SK-N-SH (cell line): ENCODE measurements around the gene CHGA. TPM values are rescaled to one million over a fixed set of nuclear protein-coding genes. Genes with fewer than 3 reads are reported as not detected.

Experiments used
- CTCF ChIA-PET: fragments of 300-600, 350-600 bp; formaldehyde crosslinking; extraction: SDS; loops from one replicate; lab custom pipeline; 2021; lab: Yijun Ruan, JAX
- POLR2A ChIA-PET: fragments of 350-600 bp; sonication (Branson Sonifier 250); formaldehyde crosslinking; extraction: SDS; loops from one replicate; lab custom pipeline; 2020; ENCODE audit warnings: antibody characterized with exemption, inconsistent platforms; lab: Yijun Ruan, JAX
- DNase-seq: peaks from one replicate; pipeline ENCODE4 v3.0.0; 2012
- H2AFZ ChIP-seq: fragments of 200-600 bp; sonication (generic); 2 replicates; pipeline ENCODE4 v1.8.1; 2016; ENCODE audit warnings: antibody characterized with exemption, mild to moderate bottlenecking, low read depth
- H3F3A ChIP-seq: fragments of 200-600 bp; sonication (generic); replicated peaks from 2 replicates; pipeline ENCODE3; 2016; ENCODE audit warnings: antibody characterized with exemption, mild to moderate bottlenecking; ENCODE audit not compliant: insufficient read depth
- H3K27ac ChIP-seq, 2 experiments: fragments of 200-500 bp in 1 of 2; fragments of 200-600 bp in 1 of 2; sonication (Bioruptor generic) in 1 of 2; sonication (generic), shearing (Covaris generic) in 1 of 2; 2 replicates each; pipeline versions ENCODE4 v1.5.1 to v1.6.1; 2014 to 2016; ENCODE audit warnings: low read depth in 2 of 2, inconsistent platforms in 1 of 2, low read length in 1 of 2, mild to moderate bottlenecking in 1 of 2, mixed read lengths in 1 of 2
- H3K27me3 ChIP-seq: fragments of 200-600 bp; sonication (generic), shearing (Covaris generic); 2 replicates; pipeline ENCODE4 v1.6.1; 2016; ENCODE audit warnings: mixed run types; ENCODE audit not compliant: insufficient read depth
- H3K36me3 ChIP-seq, 2 experiments: fragments of 200-500 bp in 1 of 2; fragments of 200-600 bp in 1 of 2; sonication (Bioruptor generic) in 1 of 2; sonication (generic) in 1 of 2; replicated peaks in 1 of 2; 2 replicates each; pipeline versions ENCODE3 to v1.5.1; 2014 to 2016; ENCODE audit warnings: low read length in 1 of 2, mild to moderate bottlenecking in 1 of 2; ENCODE audit not compliant: insufficient read depth in 2 of 2, control insufficient read depth in 1 of 2
- H3K4me1 ChIP-seq, 2 experiments: fragments of 200-500 bp in 1 of 2; fragments of 200-600 bp in 1 of 2; sonication (Bioruptor generic) in 1 of 2; sonication (generic), shearing (Covaris generic) in 1 of 2; 2 replicates each; pipeline versions ENCODE4 v1.5.1 to v1.6.1; 2014 to 2016; ENCODE audit warnings: low read depth in 1 of 2, low read length in 1 of 2, mixed run types in 1 of 2; ENCODE audit not compliant: insufficient read depth in 2 of 2, control insufficient read depth in 1 of 2
- H3K4me2 ChIP-seq: fragments of 200-600 bp; sonication (generic), shearing (Covaris generic); 2 replicates; pipeline ENCODE4 v1.6.1; 2017; ENCODE audit warnings: mixed run types
- H3K4me3 ChIP-seq, 2 experiments: fragments of 200-500 bp in 1 of 2; fragments of 200-600 bp in 1 of 2; sonication (Bioruptor generic) in 1 of 2; sonication (generic), shearing (Covaris generic) in 1 of 2; 2 replicates each; pipeline versions ENCODE4 v1.5.1 to v1.8.1; 2014 to 2016; ENCODE audit warnings: low read depth in 2 of 2, inconsistent platforms in 1 of 2, low read length in 1 of 2, mild to moderate bottlenecking in 1 of 2, mixed read lengths in 1 of 2, moderate library complexity in 1 of 2
- H3K79me2 ChIP-seq: fragments of 200-600 bp; sonication (generic); 2 replicates; pipeline ENCODE4 v1.8.1; 2017; ENCODE audit warnings: mild to moderate bottlenecking; ENCODE audit not compliant: insufficient read depth
- H3K9ac ChIP-seq: fragments of 200-600 bp; sonication (generic); 2 replicates; pipeline ENCODE4 v1.6.1; 2017; ENCODE audit warnings: mixed run types
- H3K9me2 ChIP-seq: fragments of 200-600 bp; sonication (generic); 2 replicates; pipeline ENCODE4 v1.6.1; 2017; ENCODE audit warnings: mixed run types
- H3K9me3 ChIP-seq: fragments of 200-600 bp; sonication (generic); 2 replicates; pipeline ENCODE4 v1.6.1; 2017; ENCODE audit warnings: mixed run types, mild to moderate bottlenecking, moderate library complexity
- H4K20me1 ChIP-seq: fragments of 200-600 bp; sonication (generic); 2 replicates; pipeline ENCODE4 v1.6.1; 2017; ENCODE audit warnings: mild to moderate bottlenecking, mixed run types; ENCODE audit not compliant: insufficient read depth
- FOXJ3 ChIP-seq: sonication (generic); formaldehyde crosslinking; IDR thresholded peaks from 2 replicates; pipeline ENCODE4 v1.5.1; 2020; ENCODE audit warnings: mild to moderate bottlenecking, missing genetic modification reagents
- GABPA ChIP-seq: IDR thresholded peaks from 2 replicates; pipeline ENCODE4 v1.4.0; 2012; ENCODE audit warnings: low read depth, mild to moderate bottlenecking
- GATA2 ChIP-seq: sonication (generic); formaldehyde crosslinking; IDR thresholded peaks from 2 replicates; pipeline ENCODE4 v1.5.0; 2020; ENCODE audit warnings: mild to moderate bottlenecking, missing genetic modification reagents
- JUND ChIP-seq: IDR thresholded peaks from 2 replicates; pipeline ENCODE4 v1.4.0; 2012
- MEF2A ChIP-seq: IDR thresholded peaks from 2 replicates; pipeline ENCODE4 v1.4.0; 2012; ENCODE audit warnings: low read depth, borderline replicate concordance
- NRF1 ChIP-seq: IDR thresholded peaks from 2 replicates; pipeline ENCODE4 v1.6.1; 2012; ENCODE audit warnings: low read depth, mild to moderate bottlenecking, low read length
- POLR2AphosphoS5 ChIP-seq: IDR thresholded peaks from 2 replicates; pipeline ENCODE4 v1.6.1; 2012; ENCODE audit warnings: low read depth, low read length
- RAD21 ChIP-seq: IDR thresholded peaks from 2 replicates; pipeline ENCODE4 v1.6.1; 2012; ENCODE audit warnings: mild to moderate bottlenecking, low read length
- RCOR1 ChIP-seq: fragments of 150-350 bp; IDR thresholded peaks from 2 replicates; pipeline ENCODE4 v1.6.1; 2017; ENCODE audit warnings: antibody characterized with exemption, low read length
- RXRA ChIP-seq: IDR thresholded peaks from 2 replicates; pipeline ENCODE4 v1.4.0; 2012; ENCODE audit warnings: low read depth, mild to moderate bottlenecking, borderline replicate concordance
- TAF1 ChIP-seq: IDR thresholded peaks from 2 replicates; pipeline ENCODE4 v1.6.1; 2012; ENCODE audit warnings: low read depth, mild to moderate bottlenecking, low read length, moderate library complexity, borderline replicate concordance
- YY1 ChIP-seq: IDR thresholded peaks from 2 replicates; pipeline ENCODE4 v1.4.0; 2012; ENCODE audit warnings: low read depth, mild to moderate bottlenecking
- WGBS: methylation state at CpG from one replicate; pipeline ENCODE4 v1.1.6; 2017; ENCODE audit warnings: low lambda C conversion rate; 5-methylcytosine and 5-hydroxymethylcytosine counted together
- polyA plus RNA-seq, 3 experiments: library from polyadenylated mRNA; depleted of rRNA; stranded (reverse); fragments of >200 nt; gene quantifications; 2 replicates each; pipeline ENCODE4 v1.2.3, GENCODE V29; 2012
- TF ChIP-seq, protein P1 (sequence below): fragments of 200-600 bp; sonication (generic); IDR thresholded peaks from 2 replicates; pipeline ENCODE4 v1.6.1; 2017; ENCODE audit warnings: antibody characterized with exemption, mild to moderate bottlenecking, moderate library complexity
- TF ChIP-seq, protein P2 (sequence below): IDR thresholded peaks from 2 replicates; pipeline ENCODE4 v1.6.1; 2012; ENCODE audit warnings: mild to moderate bottlenecking, low read depth, low read length, moderate library complexity
- TF ChIP-seq, protein P3 (sequence below): IDR thresholded peaks from 2 replicates; pipeline ENCODE4; 2012
- TF ChIP-seq, protein P4 (sequence below): IDR thresholded peaks from 2 replicates; pipeline ENCODE4 v1.4.0; 2012; ENCODE audit warnings: low read depth, borderline replicate concordance
- TF ChIP-seq, protein P5 (sequence below): fragments of 150-350 bp; IDR thresholded peaks from 2 replicates; pipeline ENCODE4 v1.6.1; 2017; ENCODE audit warnings: antibody characterized with exemption, low read length, low read depth, borderline replicate concordance

Gene CHGA
- polyA plus RNA-seq, 1 of the 3 experiments (the other 2 are of a cell fraction) = 5.6 TPM

DNA sequence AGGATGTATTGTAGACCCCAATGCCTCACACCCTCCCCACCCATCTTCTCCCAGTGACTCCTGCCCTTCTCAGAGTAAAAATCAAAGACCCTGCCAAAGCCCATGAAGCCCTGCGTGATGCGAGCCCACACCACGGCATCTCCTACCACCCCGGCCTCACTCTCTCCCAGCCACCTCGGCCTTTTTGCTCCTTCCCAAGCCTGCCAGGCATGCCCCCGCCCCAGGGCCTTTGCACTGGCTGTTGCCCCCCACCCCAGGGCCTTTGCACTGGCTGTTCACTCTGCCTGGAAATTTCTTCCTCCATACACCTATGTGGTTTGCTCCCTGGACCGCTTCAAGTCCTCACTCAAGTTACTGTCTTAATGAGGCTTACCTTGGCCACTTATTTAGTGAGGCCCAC, 5.0 kb upstream of the CHGA start:
- peak overlapping the region in 1 of 2 experiments; percentile 89; a peak in 2 of 4 replicates for H3K27ac ChIP-seq
- TF ChIP-seq, protein P1, sequence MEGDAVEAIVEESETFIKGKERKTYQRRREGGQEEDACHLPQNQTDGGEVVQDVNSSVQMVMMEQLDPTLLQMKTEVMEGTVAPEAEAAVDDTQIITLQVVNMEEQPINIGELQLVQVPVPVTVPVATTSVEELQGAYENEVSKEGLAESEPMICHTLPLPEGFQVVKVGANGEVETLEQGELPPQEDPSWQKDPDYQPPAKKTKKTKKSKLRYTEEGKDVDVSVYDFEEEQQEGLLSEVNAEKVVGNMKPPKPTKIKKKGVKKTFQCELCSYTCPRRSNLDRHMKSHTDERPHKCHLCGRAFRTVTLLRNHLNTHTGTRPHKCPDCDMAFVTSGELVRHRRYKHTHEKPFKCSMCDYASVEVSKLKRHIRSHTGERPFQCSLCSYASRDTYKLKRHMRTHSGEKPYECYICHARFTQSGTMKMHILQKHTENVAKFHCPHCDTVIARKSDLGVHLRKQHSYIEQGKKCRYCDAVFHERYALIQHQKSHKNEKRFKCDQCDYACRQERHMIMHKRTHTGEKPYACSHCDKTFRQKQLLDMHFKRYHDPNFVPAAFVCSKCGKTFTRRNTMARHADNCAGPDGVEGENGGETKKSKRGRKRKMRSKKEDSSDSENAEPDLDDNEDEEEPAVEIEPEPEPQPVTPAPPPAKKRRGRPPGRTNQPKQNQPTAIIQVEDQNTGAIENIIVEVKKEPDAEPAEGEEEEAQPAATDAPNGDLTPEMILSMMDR = no peak
- no peak for TF ChIP-seq POLR2AphosphoS5
- no peak for TF ChIP-seq NRF1
- no peak for TF ChIP-seq RXRA
- no peak for TF ChIP-seq RAD21
- TF ChIP-seq MEF2A = no peak
- TF ChIP-seq FOXJ3 (CRISPR knock-in tag) = no peak
- no peak for TF ChIP-seq RCOR1
- TF ChIP-seq, protein P2, sequence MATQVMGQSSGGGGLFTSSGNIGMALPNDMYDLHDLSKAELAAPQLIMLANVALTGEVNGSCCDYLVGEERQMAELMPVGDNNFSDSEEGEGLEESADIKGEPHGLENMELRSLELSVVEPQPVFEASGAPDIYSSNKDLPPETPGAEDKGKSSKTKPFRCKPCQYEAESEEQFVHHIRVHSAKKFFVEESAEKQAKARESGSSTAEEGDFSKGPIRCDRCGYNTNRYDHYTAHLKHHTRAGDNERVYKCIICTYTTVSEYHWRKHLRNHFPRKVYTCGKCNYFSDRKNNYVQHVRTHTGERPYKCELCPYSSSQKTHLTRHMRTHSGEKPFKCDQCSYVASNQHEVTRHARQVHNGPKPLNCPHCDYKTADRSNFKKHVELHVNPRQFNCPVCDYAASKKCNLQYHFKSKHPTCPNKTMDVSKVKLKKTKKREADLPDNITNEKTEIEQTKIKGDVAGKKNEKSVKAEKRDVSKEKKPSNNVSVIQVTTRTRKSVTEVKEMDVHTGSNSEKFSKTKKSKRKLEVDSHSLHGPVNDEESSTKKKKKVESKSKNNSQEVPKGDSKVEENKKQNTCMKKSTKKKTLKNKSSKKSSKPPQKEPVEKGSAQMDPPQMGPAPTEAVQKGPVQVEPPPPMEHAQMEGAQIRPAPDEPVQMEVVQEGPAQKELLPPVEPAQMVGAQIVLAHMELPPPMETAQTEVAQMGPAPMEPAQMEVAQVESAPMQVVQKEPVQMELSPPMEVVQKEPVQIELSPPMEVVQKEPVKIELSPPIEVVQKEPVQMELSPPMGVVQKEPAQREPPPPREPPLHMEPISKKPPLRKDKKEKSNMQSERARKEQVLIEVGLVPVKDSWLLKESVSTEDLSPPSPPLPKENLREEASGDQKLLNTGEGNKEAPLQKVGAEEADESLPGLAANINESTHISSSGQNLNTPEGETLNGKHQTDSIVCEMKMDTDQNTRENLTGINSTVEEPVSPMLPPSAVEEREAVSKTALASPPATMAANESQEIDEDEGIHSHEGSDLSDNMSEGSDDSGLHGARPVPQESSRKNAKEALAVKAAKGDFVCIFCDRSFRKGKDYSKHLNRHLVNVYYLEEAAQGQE = no peak
- no peak for TF ChIP-seq YY1
- TF ChIP-seq, protein P3, sequence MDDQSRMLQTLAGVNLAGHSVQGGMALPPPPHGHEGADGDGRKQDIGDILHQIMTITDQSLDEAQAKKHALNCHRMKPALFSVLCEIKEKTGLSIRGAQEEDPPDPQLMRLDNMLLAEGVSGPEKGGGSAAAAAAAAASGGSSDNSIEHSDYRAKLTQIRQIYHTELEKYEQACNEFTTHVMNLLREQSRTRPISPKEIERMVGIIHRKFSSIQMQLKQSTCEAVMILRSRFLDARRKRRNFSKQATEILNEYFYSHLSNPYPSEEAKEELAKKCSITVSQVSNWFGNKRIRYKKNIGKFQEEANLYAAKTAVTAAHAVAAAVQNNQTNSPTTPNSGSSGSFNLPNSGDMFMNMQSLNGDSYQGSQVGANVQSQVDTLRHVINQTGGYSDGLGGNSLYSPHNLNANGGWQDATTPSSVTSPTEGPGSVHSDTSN = no peak
- no peak for TF ChIP-seq GATA2 (CRISPR knock-in tag)
- TF ChIP-seq TAF1 = no peak
- TF ChIP-seq JUND = no peak
- TF ChIP-seq, protein P4, sequence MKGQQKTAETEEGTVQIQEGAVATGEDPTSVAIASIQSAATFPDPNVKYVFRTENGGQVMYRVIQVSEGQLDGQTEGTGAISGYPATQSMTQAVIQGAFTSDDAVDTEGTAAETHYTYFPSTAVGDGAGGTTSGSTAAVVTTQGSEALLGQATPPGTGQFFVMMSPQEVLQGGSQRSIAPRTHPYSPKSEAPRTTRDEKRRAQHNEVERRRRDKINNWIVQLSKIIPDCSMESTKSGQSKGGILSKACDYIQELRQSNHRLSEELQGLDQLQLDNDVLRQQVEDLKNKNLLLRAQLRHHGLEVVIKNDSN = no peak
- TF ChIP-seq, protein P5, sequence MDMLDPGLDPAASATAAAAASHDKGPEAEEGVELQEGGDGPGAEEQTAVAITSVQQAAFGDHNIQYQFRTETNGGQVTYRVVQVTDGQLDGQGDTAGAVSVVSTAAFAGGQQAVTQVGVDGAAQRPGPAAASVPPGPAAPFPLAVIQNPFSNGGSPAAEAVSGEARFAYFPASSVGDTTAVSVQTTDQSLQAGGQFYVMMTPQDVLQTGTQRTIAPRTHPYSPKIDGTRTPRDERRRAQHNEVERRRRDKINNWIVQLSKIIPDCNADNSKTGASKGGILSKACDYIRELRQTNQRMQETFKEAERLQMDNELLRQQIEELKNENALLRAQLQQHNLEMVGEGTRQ = no peak
- no peak for TF ChIP-seq GABPA
- TF ChIP-seq, all 33 proteins: peak for 0
- CTCF ChIA-PET = interaction anchor here (0.8 to 3.9 kb wide), 8 partner anchors 18 to 195 kb away, joined by 3 to 27 read pairs (median 3); no protein-coding TSS in a partner anchor
- Histone ChIP-seq H3F3A (no peaks in the 10 kb centered on the region), H3K4me3 (no peak overlapping the region), H3K36me3 (no peaks in the 10 kb centered on the region), H2AFZ (no peak overlapping the region), H3K9me2 (no peaks in the 10 kb centered on the region), H3K4me1 (peaks cover 0 to 65% of the 10 kb centered on the region in 2 experiments; a peak in 2 of 4 replicates), H4K20me1 (no peaks in the 10 kb centered on the region), H3K79me2 (no peaks in the 10 kb centered on the region), H3K9me3 (no peaks in the 10 kb centered on the region), H3K9ac (no peak overlapping the region), H3K27me3 (peaks cover 12% of the 10 kb centered on the region; the same call in 1 of the 2 replicates), H3K4me2 (no peak overlapping the region)
- POLR2A ChIA-PET = interaction anchor here (0.7 to 5.2 kb wide), 12 partner anchors 8 to 124 kb away, joined by 3 to 79 read pairs (median 6); partner anchors contain the start of gene GOLGA5
- no peak for DNase-seq
- 55% methylated on average over 7 of the region's 7 CpGs for WGBS
